Glomerular visceral epithelial cell (primary cell): ENCODE measurements around the gene PPP1R12C.
"Not testable (repeated sequence)": the region's sequence is repeated elsewhere in the genome, so short reads cannot be mapped to it uniquely, and the experiment has no call there.

Experiments used
- DNase-seq: peaks from one replicate; pipeline ENCODE4 v3.0.0-alpha.2; 2016; ENCODE audit errors: extremely low spot score

Gene PPP1R12C

GRCh38 chr19:55112246-55112776, 5.1 kb downstream of the PPP1R12C start:
- no peak for DNase-seq

- no peak for DNase-seq
Measured at GRCh38 chr19:55111238-55111831, 6.1 kb downstream of the PPP1R12C start.

- DNase-seq = no peak
Measured at GRCh38 chr19:55109527-55110291, 7.7 kb downstream of the PPP1R12C start.

GRCh38 chr19:55107252-55107651, 10.2 kb downstream of the PPP1R12C start:
- DNase-seq = not testable (repeated sequence)

- DNase-seq = no peak
Measured at GRCh38 chr19:55106591-55106990, 10.8 kb downstream of the PPP1R12C start.

- no peak for DNase-seq
Measured at GRCh38 chr19:55105237-55105636, 12.2 kb downstream of the PPP1R12C start.

- no peak for DNase-seq
Measured at GRCh38 chr19:55103190-55103589, 14.2 kb downstream of the PPP1R12C start.

GRCh38 chr19:55101261-55101660, 16.2 kb downstream of the PPP1R12C start:
- no peak for DNase-seq

GRCh38 chr19:55099557-55100506, 17.6 kb downstream of the PPP1R12C start:
- DNase-seq = no peak

- no peak for DNase-seq
Measured at GRCh38 chr19:55098716-55099556, 18.5 kb downstream of the PPP1R12C start.

GRCh38 chr19:55097864-55098715, 19.3 kb downstream of the PPP1R12C start:
- DNase-seq = no peak

GRCh38 chr19:55096061-55096701, 21.3 kb downstream of the PPP1R12C start:
- no peak for DNase-seq

GRCh38 chr19:55095260-55096060, 22.0 kb downstream of the PPP1R12C start:
- no peak for DNase-seq

- no peak for DNase-seq
Measured at GRCh38 chr19:55094456-55095259, 22.8 kb downstream of the PPP1R12C start.

- no peak for DNase-seq
Measured at GRCh38 chr19:55092423-55093318, 24.8 kb downstream of the PPP1R12C start.

- DNase-seq = no peak
Measured at GRCh38 chr19:55091955-55092354, 25.5 kb downstream of the PPP1R12C start.
